Stromal cell of bone marrow (primary cell): Measurements from ENCODE around the gene POLK.
"Not testable (repeated sequence)": the region's sequence is repeated elsewhere in the genome, so short reads cannot be mapped to it uniquely, and the experiment has no call there.

Experiments
- DNase-seq: peaks from one replicate; pipeline ENCODE4 v3.0.0-alpha.2; 2012; ENCODE audit warnings: low read depth

POLK gene

GRCh38 chr5:75551471-75551870 lies 39.8 kb downstream of the POLK start:
- no peak for DNase-seq

- DNase-seq, result no peak
Observed at GRCh38 chr5:75552764-75553163, 41.1 kb downstream of the POLK start.

GRCh38 chr5:75553358-75553757 lies 41.7 kb downstream of the POLK start:
- no peak for DNase-seq

GRCh38 chr5:75558221-75558620 lies 46.5 kb downstream of the POLK start:
- DNase-seq, result no peak

- DNase-seq, result no peak
Observed at GRCh38 chr5:75558981-75559632, 47.4 kb downstream of the POLK start.

GRCh38 chr5:75560655-75561054 lies 49.0 kb downstream of the POLK start:
- not testable (repeated sequence) for DNase-seq

GRCh38 chr5:75565991-75566709 lies 54.5 kb downstream of the POLK start:
- DNase-seq, result peak; percentile 56

GRCh38 chr5:75566710-75567309 lies 55.1 kb downstream of the POLK start:
- peak; percentile 88 for DNase-seq

- no peak for DNase-seq
Observed at GRCh38 chr5:75567710-75568109, 56.0 kb downstream of the POLK start.

GRCh38 chr5:75568202-75568601 lies 56.5 kb downstream of the POLK start:
- no peak for DNase-seq

- DNase-seq, result no peak
Observed at GRCh38 chr5:75571547-75571946, 59.9 kb downstream of the POLK start.

- DNase-seq, result no peak
Observed at GRCh38 chr5:75574791-75575190, 63.1 kb downstream of the POLK start.

GRCh38 chr5:75578280-75578679 lies 66.6 kb downstream of the POLK start:
- not testable (repeated sequence) for DNase-seq

- no peak for DNase-seq
Observed at GRCh38 chr5:75584641-75585040, 73.0 kb downstream of the POLK start.

GRCh38 chr5:75588666-75589065 lies 77.0 kb downstream of the POLK start:
- DNase-seq, result no peak

- DNase-seq, result no peak
Observed at GRCh38 chr5:75600535-75600934, 88.8 kb downstream of the POLK start.

- no peak for DNase-seq
Observed at GRCh38 chr5:75601567-75601966, 89.9 kb downstream of the POLK start.

- no peak for DNase-seq
Observed at GRCh38 chr5:75601996-75602395, 90.3 kb downstream of the POLK start.

- no peak for DNase-seq
Observed at GRCh38 chr5:75603371-75603770, 91.7 kb downstream of the POLK start.

- DNase-seq, result no peak
Observed at GRCh38 chr5:75603821-75604220, 92.1 kb downstream of the POLK start.

GRCh38 chr5:75607341-75607740 lies 95.7 kb downstream of the POLK start:
- not testable (repeated sequence) for DNase-seq

GRCh38 chr5:75608870-75609269 lies 97.2 kb downstream of the POLK start:
- DNase-seq, result no peak

- no peak for DNase-seq
Observed at GRCh38 chr5:75610201-75610600, 98.5 kb downstream of the POLK start.
